H1 (cell line): ENCODE results near the gene LRTM1. TPM values are rescaled to one million over a fixed set of nuclear protein-coding genes. Genes with fewer than 3 reads are reported as not detected.

Source experiments
- CTCF ChIA-PET: fragments of 300-600 bp; sonication (Branson Sonifier 250); formaldehyde crosslinking; loops from one replicate; lab custom pipeline; 2021; ENCODE audit not compliant: partially characterized antibody; lab: Charles Lee
- POLR2A ChIA-PET: fragments of 300-600 bp; sonication (Branson Sonifier 250); formaldehyde crosslinking; loops from one replicate; lab custom pipeline; 2021; ENCODE audit warnings: inconsistent platforms; ENCODE audit not compliant: partially characterized antibody; lab: Charles Lee
- DNase-seq, 2 experiments: peaks; one replicate each; pipeline versions ENCODE4 v3.0.0 to v3.0.0-alpha.2; 2010 to 2022; ENCODE audit warnings: low spot score in 2 of 2, low read depth in 1 of 2, mixed read lengths in 1 of 2
- FAIRE-seq: peaks from 2 replicates; lab custom pipeline; 2011; peaks lifted over from hg19 to GRCh38; lab: Jason Lieb, UNC
- H2AFZ ChIP-seq: 2 replicates; pipeline ENCODE4 v1.8.1; 2012; ENCODE audit warnings: low read length, inconsistent platforms
- H2AK5ac ChIP-seq: 2 replicates; pipeline ENCODE4 v1.6.1; 2013; ENCODE audit warnings: low read depth, low read length
- H2BK120ac ChIP-seq: replicated peaks from 2 replicates; pipeline ENCODE3; 2013; ENCODE audit warnings: low read depth, low read length, inconsistent platforms
- H2BK12ac ChIP-seq: 2 replicates; pipeline ENCODE4 v1.6.1; 2013; ENCODE audit warnings: low read depth, low read length
- H2BK15ac ChIP-seq: 2 replicates; pipeline ENCODE4 v1.6.1; 2013; ENCODE audit warnings: low read length
- H2BK20ac ChIP-seq: 2 replicates; pipeline ENCODE4 v1.6.1; 2013; ENCODE audit warnings: low read length
- H2BK5ac ChIP-seq: 2 replicates; pipeline ENCODE4 v1.6.1; 2013; ENCODE audit warnings: low read depth, low read length
- H3K14ac ChIP-seq: 2 replicates; pipeline ENCODE4 v1.6.1; 2013; ENCODE audit warnings: inconsistent platforms; ENCODE audit not compliant: insufficient read length
- H3K18ac ChIP-seq: 2 replicates; pipeline ENCODE4 v1.6.1; 2013; ENCODE audit warnings: low read length; ENCODE audit errors: extremely low read depth
- H3K23ac ChIP-seq: 2 replicates; pipeline ENCODE4 v1.6.1; 2013; ENCODE audit warnings: inconsistent platforms; ENCODE audit not compliant: insufficient read length
- H3K23me2 ChIP-seq: 2 replicates; pipeline ENCODE4 v1.6.1; 2013; ENCODE audit warnings: low read depth, low read length
- H3K27ac ChIP-seq: 2 replicates; pipeline ENCODE4 v1.6.1; 2011; ENCODE audit warnings: low read depth, low read length, inconsistent platforms
- H3K27me3 ChIP-seq, 4 experiments: replicated peaks in 1 of 4; 1 replicate in 1 of 4; 2 replicates in 3 of 4; pipeline versions ENCODE4 v1.6.1 to v1.8.1; 2011 to 2013; ENCODE audit warnings: low read length in 3 of 4, mild to moderate bottlenecking in 3 of 4, inconsistent platforms in 2 of 4, mixed read lengths in 2 of 4, moderate library complexity in 1 of 4; ENCODE audit not compliant: control insufficient read depth in 3 of 4, insufficient read depth in 3 of 4; ENCODE audit errors: extremely low read depth in 1 of 4
- H3K36me3 ChIP-seq, 4 experiments: 2 replicates each; pipeline versions ENCODE4 v1.6.1 to v1.8.1; 2011 to 2013; ENCODE audit warnings: mild to moderate bottlenecking in 4 of 4, low read length in 3 of 4, moderate library complexity in 2 of 4, control low read depth in 1 of 4, inconsistent platforms in 1 of 4; ENCODE audit not compliant: insufficient read depth in 4 of 4, control insufficient read depth in 2 of 4
- H3K4ac ChIP-seq: replicated peaks from 2 replicates; pipeline ENCODE3; 2013; ENCODE audit warnings: low read length, low read depth, mixed read lengths, inconsistent platforms; ENCODE audit not compliant: insufficient read length
- H3K4me1 ChIP-seq, 4 experiments: replicated peaks in 1 of 4; 1 replicate in 1 of 4; 2 replicates in 3 of 4; pipeline versions ENCODE4 v1.6.1 to v1.8.1; 2011 to 2013; ENCODE audit warnings: low read length in 3 of 4, inconsistent platforms in 2 of 4, mixed read lengths in 1 of 4; ENCODE audit not compliant: insufficient read depth in 4 of 4, control insufficient read depth in 3 of 4
- H3K4me2 ChIP-seq, 2 experiments: 2 replicates each; pipeline versions ENCODE4 v1.6.1 to v1.8.1; 2011 to 2013; ENCODE audit warnings: low read depth in 2 of 2, low read length in 2 of 2, control low read depth in 1 of 2, inconsistent platforms in 1 of 2, mild to moderate bottlenecking in 1 of 2; ENCODE audit not compliant: insufficient read depth in 1 of 2
- H3K4me3 ChIP-seq, 4 experiments: fragments of 200-600, 300-600 bp in 1 of 4; sonication (generic), shearing (Covaris generic), sonication (Bioruptor Twin) in 1 of 4; 2 replicates each; pipeline versions ENCODE4 v1.5.1 to v1.8.1; 2011 to 2016; ENCODE audit warnings: low read length in 4 of 4, low read depth in 3 of 4, control low read depth in 2 of 4, inconsistent platforms in 2 of 4, mild to moderate bottlenecking in 2 of 4, mixed read lengths in 1 of 4, moderate library complexity in 1 of 4; ENCODE audit not compliant: insufficient read depth in 2 of 4; ENCODE audit errors: extremely low read depth in 1 of 4
- H3K56ac ChIP-seq: replicated peaks from 2 replicates; pipeline ENCODE3; 2013; ENCODE audit warnings: low read depth, mild to moderate bottlenecking, mixed read lengths, low read length, inconsistent platforms; ENCODE audit not compliant: insufficient read length
- H3K79me1 ChIP-seq: 2 replicates; pipeline ENCODE4 v1.6.1; 2013; ENCODE audit warnings: low read depth, low read length, control low read depth
- H3K79me2 ChIP-seq, 2 experiments: 2 replicates each; pipeline versions ENCODE4 v1.6.1 to v1.8.1; 2012 to 2013; ENCODE audit warnings: low read length in 2 of 2, mild to moderate bottlenecking in 2 of 2, inconsistent platforms in 1 of 2; ENCODE audit not compliant: insufficient read depth in 2 of 2, control insufficient read depth in 1 of 2
- H3K9ac ChIP-seq, 4 experiments: replicated peaks in 1 of 4; 1 replicate in 1 of 4; 2 replicates in 3 of 4; pipeline versions ENCODE4 v1.6.1 to v1.8.1; 2011 to 2013; ENCODE audit warnings: low read depth in 3 of 4, low read length in 3 of 4, control low read depth in 2 of 4, mild to moderate bottlenecking in 2 of 4, moderate library complexity in 2 of 4, inconsistent platforms in 1 of 4; ENCODE audit errors: extremely low read depth in 1 of 4
- H3K9me3 ChIP-seq, 2 experiments: 2 replicates each; pipeline versions ENCODE4 v1.6.1 to v1.8.1; 2012 to 2013; ENCODE audit warnings: mild to moderate bottlenecking in 2 of 2, moderate library complexity in 2 of 2, control low read depth in 1 of 2, inconsistent platforms in 1 of 2, low read depth in 1 of 2, low read length in 1 of 2, mixed read lengths in 1 of 2; ENCODE audit not compliant: insufficient read depth in 2 of 2
- H4K20me1 ChIP-seq, 2 experiments: replicated peaks in 1 of 2; 2 replicates each; pipeline versions ENCODE3 to v1.8.1; 2011 to 2013; ENCODE audit warnings: inconsistent platforms in 2 of 2, low read length in 2 of 2, mild to moderate bottlenecking in 1 of 2; ENCODE audit not compliant: insufficient read depth in 2 of 2, control insufficient read depth in 1 of 2
- H4K5ac ChIP-seq: 2 replicates; pipeline ENCODE4 v1.6.1; 2013; ENCODE audit warnings: low read length, low read depth, mixed read lengths, inconsistent platforms; ENCODE audit not compliant: insufficient read length
- H4K8ac ChIP-seq: 2 replicates; pipeline ENCODE4 v1.8.0; 2013; ENCODE audit warnings: mild to moderate bottlenecking, moderate library complexity, low read length, inconsistent platforms; ENCODE audit not compliant: insufficient read depth; ENCODE audit errors: extremely low read depth
- H4K91ac ChIP-seq: replicated peaks from 2 replicates; pipeline ENCODE3; 2013; ENCODE audit warnings: low read length, mixed read lengths, inconsistent platforms; ENCODE audit not compliant: insufficient read length
- CHD1 ChIP-seq: IDR thresholded peaks from 2 replicates; pipeline ENCODE4 v1.6.1; 2012; ENCODE audit warnings: low read depth, low read length, improper control_type of control experiment
- KDM1A ChIP-seq: fragments of 200-600, 300-600 bp; sonication (generic); IDR thresholded peaks from 2 replicates; pipeline ENCODE4 v1.7.1; 2016; ENCODE audit warnings: mild to moderate bottlenecking, low read length, borderline replicate concordance
- RNF2 ChIP-seq: fragments of 200-900, 300-1000 bp; sonication (generic); IDR thresholded peaks from 2 replicates; pipeline ENCODE4 v1.7.1; 2016; ENCODE audit warnings: borderline replicate concordance, low read depth, mild to moderate bottlenecking, antibody characterized with exemption, low read length; ENCODE audit not compliant: poor library complexity, severe bottlenecking; ENCODE audit errors: missing control alignments
- TEAD4 ChIP-seq: IDR thresholded peaks from 2 replicates; pipeline ENCODE4 v1.6.1; 2012; ENCODE audit warnings: low read depth, low read length, inconsistent platforms, mixed read lengths
- WGBS, 2 experiments: shearing (Covaris generic) in 1 of 2; methylation state at CpG; one replicate each; pipeline versions ENCODE4 v1.1.6 to v1.1.7; 2013 to 2015; ENCODE audit warnings: low lambda C conversion rate in 2 of 2, mixed read lengths in 2 of 2, inconsistent platforms in 1 of 2, low coverage in 1 of 2, missing lambda C conversion rate in 1 of 2; ENCODE audit not compliant: insufficient replicate concordance in 2 of 2, insufficient coverage in 1 of 2, insufficient read length in 1 of 2; ENCODE audit errors: extremely low coverage in 1 of 2, missing lambda C conversion rate in 1 of 2; 5-methylcytosine and 5-hydroxymethylcytosine counted together
- polyA plus RNA-seq, 7 experiments: library from polyadenylated mRNA; depleted of rRNA in 3 of 7; stranded (reverse) in 5 of 7; unstranded in 2 of 7; fragments of >200 nt in 5 of 7; fragments of 200-250 nt in 2 of 7; gene quantifications; 1 replicate in 5 of 7; 2 replicates in 1 of 7; 4 replicates in 1 of 7; pipeline versions ENCODE4 v1.2.1 to v1.2.3, GENCODE V29; 2011 to 2013; ENCODE audit warnings: missing spikeins in 2 of 7, mixed read lengths in 2 of 7
- total RNA-seq: library from RNA; stranded (reverse); fragmentation: NEBNext Ultra II Directional; extraction: Animal tissue kit (Norgen Biotek cat#: 25700); gene quantifications from 2 replicates; pipeline ENCODE4 v1.2.1, GENCODE V29; 2021

The LRTM1 gene
- total and polyA plus RNA-seq, 2 of the 8 experiments (the other 6 are each of a cell fraction or from before 2014, with no cell fraction given): not detected

GRCh38 chr3:54949491-54950044, 21.7 kb upstream of the LRTM1 start:
- no peak for FAIRE-seq
- CTCF ChIA-PET: interaction anchor here (0.7 to 1.7 kb wide), 7 partner anchors 12 to 490 kb away, joined by 3 to 6 read pairs (median 4); no protein-coding TSS in a partner anchor
- no peaks in the 10 kb centered on the region for H3K36me3 ChIP-seq

More at GRCh38 chr3:54949491-54950044, 21.7 kb upstream of the LRTM1 start:
- Histone ChIP-seq H3K9ac (no peak overlapping the region), H3K27ac (no peak overlapping the region), H3K18ac (no peak overlapping the region), H3K23ac (no peak overlapping the region), H2BK120ac (no peak overlapping the region), H3K23me2 (no peaks in the 10 kb centered on the region), H3K4me1 (peaks cover 0 to 6% (median 4%) of the 10 kb centered on the region in 4 experiments; a peak in 3 of 7 replicates), H2AK5ac (no peak overlapping the region), H3K4ac (no peak overlapping the region), H3K56ac (no peak overlapping the region), H4K8ac (no peak overlapping the region), H2BK20ac (no peak overlapping the region), H3K79me2 (no peaks in the 10 kb centered on the region), H4K20me1 (no peaks in the 10 kb centered on the region), H3K9me3 (no peaks in the 10 kb centered on the region), H4K5ac (no peak overlapping the region), H4K91ac (no peak overlapping the region), H2BK15ac (no peak overlapping the region), H2BK5ac (no peak overlapping the region), H2BK12ac (no peak overlapping the region), H3K79me1 (no peaks in the 10 kb centered on the region; the same call in 1 of the 2 replicates), H2AFZ (no peak overlapping the region), H3K4me2 (no peak overlapping the region), H3K4me3 (no peak overlapping the region), H3K27me3 (no peaks in the 10 kb centered on the region), H3K14ac (no peak overlapping the region)
- no peak for DNase-seq
- TF ChIP-seq RNF2: no peak
- no peak for TF ChIP-seq CHD1
- no peak for TF ChIP-seq KDM1A
- no peak for TF ChIP-seq TEAD4
- 89% methylated on average over 4 of the region's 4 CpGs; no CpG with 5 or more reads in 1 of the 2 experiments for WGBS, 2 experiments
- POLR2A ChIA-PET: interaction anchor here (0.8 kb wide), 1 partner anchor 10 kb away, joined by 3 read pairs; no protein-coding TSS in a partner anchor
